Body of pancreas (tissue), 4 donors: ENCODE data around the gene SEC23IP.

ENCODE experiments used
- CTCF ChIP-seq, 7 experiments: fragments of 450-650 bp in 4 of 7; fragments of 200-600 bp in 3 of 7; sonication (generic) in 3 of 7; IDR thresholded peaks; one replicate each; pipeline ENCODE4 v1.5.1; 2016 to 2019; ENCODE audit warnings: antibody characterized with exemption in 7 of 7
- POLR2A ChIP-seq, 3 donors: fragments of 450-650 bp; IDR thresholded peaks; one replicate each; pipeline ENCODE4 v1.6.1; 2016; ENCODE audit warnings: antibody characterized with exemption in 3 of 3, mild to moderate bottlenecking in 2 of 3

- TF ChIP-seq CTCF (IDR thresholded peaks at IDR 0.05) (peak in 4 of 7 experiments; percentile 4 to 18 (median 10)), POLR2A (IDR thresholded peaks at IDR 0.05) (no peak)
Observed at GRCh38 chr10:119933179-119933578, 40.6 kb downstream of the SEC23IP start.
